IMR-90 (cell line): ENCODE data around the gene SPPL2B. TPM values are rescaled to one million over a fixed set of nuclear protein-coding genes. Genes with fewer than 3 reads are reported as not detected.
A peak's percentile ranks its signal among the peaks of the same experiment; 100 is the strongest.

ENCODE experiments used
- ATAC-seq: fragments of 200-7000 bp; cut with Tn5 transposase; 2 replicates; pipeline ENCODE4 v1.9.1; 2020; ENCODE audit warnings: low read depth, mild to moderate bottlenecking, moderate library complexity
- BruUV-seq: library from RNA; stranded (reverse); fragments of 400-500 nt; replicated peaks from 2 replicates; lab custom pipeline; 2021; lab: Mats Ljungman, UMichigan
- CTCF ChIA-PET: fragments of 300-600 bp; formaldehyde crosslinking; extraction: SDS; loops from one replicate; lab custom pipeline; 2021; ENCODE audit warnings: antibody characterized with exemption; lab: Yijun Ruan, JAX
- POLR2A ChIA-PET: fragments of 300-600 bp; sonication (Branson Sonifier 250); formaldehyde crosslinking; loops from one replicate; lab custom pipeline; 2022; ENCODE audit warnings: antibody characterized with exemption; ENCODE audit not compliant: unreplicated experiment; lab: Charles Lee
- DNase-seq: peaks from one replicate; pipeline ENCODE4 v3.0.0; 2013
- H2AFZ ChIP-seq: replicated peaks from 2 replicates; pipeline ENCODE3; 2013; ENCODE audit warnings: low read length, mild to moderate bottlenecking; ENCODE audit not compliant: poor library complexity
- H2AK5ac ChIP-seq: 2 replicates; pipeline ENCODE4 v1.6.1; 2013; ENCODE audit warnings: low read depth, low read length, inconsistent platforms
- H2AK9ac ChIP-seq: replicated peaks from 2 replicates; pipeline ENCODE3; 2013; ENCODE audit warnings: mild to moderate bottlenecking, low read depth, low read length, moderate library complexity; ENCODE audit not compliant: poor library complexity
- H2BK120ac ChIP-seq: 2 replicates; pipeline ENCODE4 v1.6.1; 2013; ENCODE audit warnings: low read depth, low read length, inconsistent platforms
- H2BK15ac ChIP-seq: 3 replicates; pipeline ENCODE4 v1.6.1; 2013; ENCODE audit warnings: low read depth, low read length, inconsistent platforms
- H2BK20ac ChIP-seq: 2 replicates; pipeline ENCODE4 v1.6.1; 2013; ENCODE audit warnings: low read depth, mild to moderate bottlenecking, inconsistent platforms, low read length, moderate library complexity
- H2BK5ac ChIP-seq: 2 replicates; pipeline ENCODE4 v1.6.1; 2013; ENCODE audit warnings: mild to moderate bottlenecking, low read depth, low read length, inconsistent platforms; ENCODE audit not compliant: poor library complexity, severe bottlenecking
- H3K14ac ChIP-seq: replicated peaks from 2 replicates; pipeline ENCODE4 v1.6.1; 2013; ENCODE audit warnings: low read depth, low read length, inconsistent platforms
- H3K18ac ChIP-seq: 2 replicates; pipeline ENCODE4 v1.6.1; 2013; ENCODE audit warnings: low read depth, low read length, control low read depth
- H3K23ac ChIP-seq: 2 replicates; pipeline ENCODE4 v1.6.1; 2013; ENCODE audit warnings: low read depth, low read length, inconsistent platforms
- H3K27ac ChIP-seq: 2 replicates; pipeline ENCODE4 v1.5.1; 2013; ENCODE audit warnings: mild to moderate bottlenecking, control low read depth, low read length; ENCODE audit not compliant: insufficient read depth
- H3K27me3 ChIP-seq: 2 replicates; pipeline ENCODE4 v1.6.1; 2013; ENCODE audit warnings: low read length; ENCODE audit not compliant: control insufficient read depth, insufficient read depth
- H3K36me3 ChIP-seq: 2 replicates; pipeline ENCODE4 v1.6.1; 2013; ENCODE audit warnings: low read length, mixed read lengths; ENCODE audit not compliant: control insufficient read depth, insufficient read depth
- H3K4ac ChIP-seq: 2 replicates; pipeline ENCODE4 v1.6.1; 2013; ENCODE audit warnings: low read depth, low read length, inconsistent platforms
- H3K4me1 ChIP-seq: 2 replicates; pipeline ENCODE4 v1.6.1; 2013; ENCODE audit warnings: low read length, mixed read lengths; ENCODE audit not compliant: control insufficient read depth, insufficient read depth
- H3K4me2 ChIP-seq: 2 replicates; pipeline ENCODE4 v1.6.1; 2013; ENCODE audit warnings: low read depth, mild to moderate bottlenecking, control low read depth, low read length, moderate library complexity
- H3K4me3 ChIP-seq: 2 replicates; pipeline ENCODE4 v1.5.1; 2013; ENCODE audit warnings: low read depth, mild to moderate bottlenecking, control low read depth, low read length, moderate library complexity; ENCODE audit not compliant: insufficient read depth
- H3K56ac ChIP-seq: 2 replicates; pipeline ENCODE4 v1.6.1; 2013; ENCODE audit warnings: low read length, inconsistent platforms; ENCODE audit not compliant: insufficient read depth; ENCODE audit errors: extremely low read depth
- H3K79me1 ChIP-seq, 2 experiments: 2 replicates each; pipeline ENCODE4 v1.6.1; 2013; ENCODE audit warnings: low read length in 2 of 2, inconsistent platforms in 1 of 2, low read depth in 1 of 2
- H3K9ac ChIP-seq: 2 replicates; pipeline ENCODE4 v1.6.1; 2013; ENCODE audit warnings: low read depth, low read length, control low read depth
- H3K9me1 ChIP-seq: 2 replicates; pipeline ENCODE4 v1.6.1; 2013; ENCODE audit warnings: low read length, inconsistent platforms; ENCODE audit not compliant: insufficient read depth
- H3K9me3 ChIP-seq: 2 replicates; pipeline ENCODE4 v1.6.1; 2013; ENCODE audit warnings: low read length; ENCODE audit not compliant: control insufficient read depth, insufficient read depth
- H4K20me1 ChIP-seq: 2 replicates; pipeline ENCODE4 v1.6.1; 2013; ENCODE audit warnings: low read length, inconsistent platforms; ENCODE audit not compliant: insufficient read depth
- H4K5ac ChIP-seq: 2 replicates; pipeline ENCODE4 v1.6.1; 2013; ENCODE audit warnings: mild to moderate bottlenecking, low read depth, low read length, control low read depth
- H4K8ac ChIP-seq, 2 experiments: 2 replicates each; pipeline ENCODE4 v1.6.1; 2013; ENCODE audit warnings: low read depth in 2 of 2, low read length in 2 of 2, control low read depth in 1 of 2, inconsistent platforms in 1 of 2
- H4K91ac ChIP-seq: 2 replicates; pipeline ENCODE4 v1.6.1; 2013; ENCODE audit warnings: low read depth, low read length, inconsistent platforms; ENCODE audit not compliant: insufficient read depth
- NFE2L2 ChIP-seq: fragments of 150-350 bp; IDR thresholded peaks from 2 replicates; pipeline ENCODE4 v1.6.1; 2016; ENCODE audit warnings: low read depth, mild to moderate bottlenecking, low read length
- RCOR1 ChIP-seq: IDR thresholded peaks from 2 replicates; pipeline ENCODE4 v1.6.1; 2012; ENCODE audit warnings: mild to moderate bottlenecking, low read length, improper control_type of control experiment; ENCODE audit not compliant: insufficient replicate concordance
- whole genome bisulfite sequencing, 2 experiments: methylation state at CpG; one replicate each; pipeline versions ENCODE4 v1.1.5 to v1.1.7; 2013; ENCODE audit warnings: missing lambda C conversion rate in 2 of 2; ENCODE audit not compliant: insufficient read length in 1 of 2; ENCODE audit errors: extremely low coverage in 2 of 2; 5-methylcytosine and 5-hydroxymethylcytosine counted together
- dilution Hi-C: fragments of 300-500 bp; cut with HindIII; formaldehyde crosslinking; loops from one replicate; pipeline ENCODE4 v1.14.3; 2018; ENCODE audit warnings: low sequenced_read_pairs; ENCODE audit not compliant: unreplicated experiment
- in situ Hi-C: fragments of 300-500 bp; cut with MboI; formaldehyde crosslinking; loops from 3 replicates; pipeline ENCODE4 v1.14.3; 2019; ENCODE audit warnings: low sequenced_read_pairs, inconsistent platforms, mixed read lengths
- intact Hi-C: fragments of 100-400 bp; cut with micrococcal nuclease; formaldehyde crosslinking; loops from 2 replicates; pipeline ENCODE4 v1.10.0; 2022
- polyA plus RNA-seq, 3 experiments: library from polyadenylated mRNA; depleted of rRNA; stranded (reverse); fragments of >200 nt; gene quantifications; 2 replicates each; pipeline ENCODE4 v1.2.3, GENCODE V29; 2012; ENCODE audit warnings: low replicate concordance in 1 of 3
- total RNA-seq: library from RNA; depleted of rRNA; stranded (reverse); fragments of >200 nt; gene quantifications from 2 replicates; pipeline ENCODE4 v1.2.3, GENCODE V29; 2012

Gene SPPL2B
- total and polyA plus RNA-seq, 2 of the 4 experiments (the other 2 are of a cell fraction): 3.4 to 45.7 TPM

- no peak for TF ChIP-seq RCOR1
Measured at GRCh38 chr19:2288818-2289713, 39.4 kb upstream of the SPPL2B start (continued).

- Histone ChIP-seq H4K5ac (no peak overlapping the region), H3K36me3 (no peaks in the 10 kb centered on the region), H3K9me1 (no peaks in the 10 kb centered on the region), H4K8ac (no peak overlapping the region), H3K4ac (no peak overlapping the region), H3K27ac (no peak overlapping the region), H3K23ac (no peak overlapping the region), H2AFZ (peak overlapping the region; percentile 63), H3K9ac (no peak overlapping the region), H4K20me1 (peaks cover 26% of the 10 kb centered on the region), H3K79me1 (no peaks in the 10 kb centered on the region), H2BK20ac (no peak overlapping the region), H3K27me3 (peaks cover 68% of the 10 kb centered on the region), H2BK15ac (no peak overlapping the region), H2AK9ac (no peak overlapping the region), H3K4me1 (peaks cover 5% of the 10 kb centered on the region), H2BK120ac (no peak overlapping the region), H2BK5ac (no peak overlapping the region), H3K9me3 (no peaks in the 10 kb centered on the region), H3K4me3 (no peak overlapping the region), H3K14ac (no peak overlapping the region), H3K4me2 (peak overlapping the region; percentile 70), H2AK5ac (no peak overlapping the region; the same call in 1 of the 2 replicates), H4K91ac (no peak overlapping the region), H3K56ac (no peak overlapping the region), H3K18ac (no peak overlapping the region)
- TF ChIP-seq NFE2L2: no peak
- ATAC-seq (no peak), DNase-seq (no peak)
- 3% methylated on average over 31 of the region's 74 CpGs; no CpG with 5 or more reads in 1 of the 2 experiments for WGBS, 2 experiments
- intact Hi-C loops (no loop called here), in situ Hi-C loops (no loop called here), dilution Hi-C loops (no loop called here)
- ChIA-PET CTCF (no interaction called here), POLR2A (interaction anchor here (0.6 kb wide), 1 partner anchor 138 kb away, joined by 5 read pairs; no protein-coding TSS in a partner anchor)
- BruUV-seq: no TSS peak
Measured at GRCh38 chr19:2289714-2290435, 38.6 kb upstream of the SPPL2B start.
